ENCODE measurements around the gene WFIKKN1. TPM values are rescaled to one million over a fixed set of nuclear protein-coding genes. Genes with fewer than 3 reads are reported as not detected.
"Not testable (repeated sequence)": the region's sequence is repeated elsewhere in the genome, so short reads cannot be mapped to it uniquely, and the experiment has no call there.

Gene WFIKKN1
- total RNA-seq, 1 experiment from 2014 or later, result 0.11 TPM

- DNase-seq (peak; percentile 39), ATAC-seq (peak; percentile 35; the same call in 1 of the 2 replicates)
- H3K4me2 ChIP-seq (ENCODE audit: low read length), result no peak overlapping the region
- H3F3A ChIP-seq (ENCODE audit: low read length, unreplicated experiment), result no peaks in the 10 kb centered on the region
- no peak overlapping the region for H3K27ac ChIP-seq (ENCODE audit: low read length)
- intact Hi-C loops (cut with micrococcal nuclease), result no loop called here
- H3K9ac ChIP-seq (ENCODE audit: low read length), result no peak overlapping the region
- peaks cover 12% of the 10 kb centered on the region; the same call in 1 of the 2 replicates for H4K20me1 ChIP-seq (ENCODE audit: low read length)
- BruUV-seq (replicated peaks), result no TSS peak
- TF ChIP-seq CTCF (conservative IDR thresholded peaks at IDR 0.05; ENCODE audit: low read depth, low read length), result no peak
- no peak for TF ChIP-seq EZH2 (IDR thresholded peaks at IDR 0.05; ENCODE audit: low read length, unreplicated experiment)
- TF ChIP-seq EZH2phosphoT487 (IDR thresholded peaks at IDR 0.05; ENCODE audit: borderline replicate concordance, low read length), result no peak
- H2AFZ ChIP-seq (ENCODE audit: low read length), result no peak overlapping the region
- H3K36me3 ChIP-seq (ENCODE audit: low read depth, low read length), result no peaks in the 10 kb centered on the region
- H3K9me3 ChIP-seq (ENCODE audit: low read length), result no peaks in the 10 kb centered on the region
- peaks cover 52% of the 10 kb centered on the region for H3K79me2 ChIP-seq (ENCODE audit: low read length)
- no peaks in the 10 kb centered on the region for H3K27me3 ChIP-seq (ENCODE audit: low read length)
- no peak overlapping the region for H3K4me3 ChIP-seq (ENCODE audit: low read length)
- no peaks in the 10 kb centered on the region for H3K9me2 ChIP-seq (replicated peaks; ENCODE audit: low read length)
- peaks cover 22% of the 10 kb centered on the region for H3K4me1 ChIP-seq (ENCODE audit: insufficient read depth, low read length)
- CTCF ChIA-PET, result no interaction called here
- POLR2A ChIA-PET (ENCODE audit: unreplicated experiment), result no interaction called here
Measured at GRCh38 chr16:595942-596735, 34.6 kb upstream of the WFIKKN1 start.

- H4K20me1 ChIP-seq (ENCODE audit: low read length), result 0 out of 2 replicates have a peak, but pooled peaks cover 12% of the 10 kb centered on the region
- no peak for TF ChIP-seq EZH2 (IDR thresholded peaks at IDR 0.05; ENCODE audit: low read length, unreplicated experiment)
- no peak for TF ChIP-seq CTCF (conservative IDR thresholded peaks at IDR 0.05; ENCODE audit: low read depth, low read length)
- TF ChIP-seq EZH2phosphoT487 (IDR thresholded peaks at IDR 0.05; ENCODE audit: borderline replicate concordance, low read length), result no peak
- H3K27ac ChIP-seq (ENCODE audit: low read length), result no peak overlapping the region
- H3K79me2 ChIP-seq (ENCODE audit: low read length), result peaks cover 46% of the 10 kb centered on the region
- no peak overlapping the region for H3K9ac ChIP-seq (ENCODE audit: low read length)
- no peak overlapping the region for H3K4me2 ChIP-seq (ENCODE audit: low read length)
- intact Hi-C loops (cut with micrococcal nuclease), result no loop called here
- POLR2A ChIA-PET (ENCODE audit: unreplicated experiment), result no interaction called here
- no peak overlapping the region for H3K4me3 ChIP-seq (ENCODE audit: low read length)
- no peaks in the 10 kb centered on the region for H3K9me2 ChIP-seq (replicated peaks; ENCODE audit: low read length)
- no TSS peak for BruUV-seq (replicated peaks)
- H3F3A ChIP-seq (ENCODE audit: low read length, unreplicated experiment), result no peaks in the 10 kb centered on the region
- no peaks in the 10 kb centered on the region for H3K9me3 ChIP-seq (ENCODE audit: low read length)
- H2AFZ ChIP-seq (ENCODE audit: low read length), result no peak overlapping the region
- H3K4me1 ChIP-seq (ENCODE audit: insufficient read depth, low read length), result peaks cover 19% of the 10 kb centered on the region
- no peaks in the 10 kb centered on the region for H3K36me3 ChIP-seq (ENCODE audit: low read depth, low read length)
- DNase-seq, result no peak
- CTCF ChIA-PET, result no interaction called here
- ATAC-seq, result no peak
- no peaks in the 10 kb centered on the region for H3K27me3 ChIP-seq (ENCODE audit: low read length)
Measured at GRCh38 chr16:596736-597060, 34.1 kb upstream of the WFIKKN1 start.

- H3K4me2 ChIP-seq (ENCODE audit: low read length); DNase-seq; POLR2A ChIA-PET (ENCODE audit: unreplicated experiment); BruUV-seq (replicated peaks); H2AFZ ChIP-seq (ENCODE audit: low read length); H3F3A ChIP-seq (ENCODE audit: low read length, unreplicated experiment); H3K27ac ChIP-seq (ENCODE audit: low read length); H3K9me3 ChIP-seq (ENCODE audit: low read length); H3K27me3 ChIP-seq (ENCODE audit: low read length); CTCF ChIA-PET; intact Hi-C loops (cut with micrococcal nuclease); H3K36me3 ChIP-seq (ENCODE audit: low read depth, low read length); H3K4me3 ChIP-seq (ENCODE audit: low read length); H3K9ac ChIP-seq (ENCODE audit: low read length); ATAC-seq; H3K9me2 ChIP-seq (replicated peaks; ENCODE audit: low read length): not testable (repeated sequence)
- Histone ChIP-seq H3K4me1 (ENCODE audit: insufficient read depth, low read length) (peaks cover 14% of the 10 kb centered on the region), H4K20me1 (ENCODE audit: low read length) (0 out of 2 replicates have a peak, but pooled peaks cover 10% of the 10 kb centered on the region), H3K79me2 (ENCODE audit: low read length) (peaks cover 36% of the 10 kb centered on the region)
Measured at GRCh38 chr16:597655-598054, 33.1 kb upstream of the WFIKKN1 start.
